GM18870 (cell line): ENCODE data around the gene LRRC42.
"Not testable (repeated sequence)": the region's sequence is repeated elsewhere in the genome, so short reads cannot be mapped to it uniquely, and the experiment has no call there.

ENCODE experiments used
- ATAC-seq: cut with Tn5 transposase; IDR thresholded peaks from one replicate; pipeline ENCODE4 v1.9.1; 2021; ENCODE audit warnings: moderate library complexity; ENCODE audit not compliant: unreplicated experiment

Gene LRRC42

DNA sequence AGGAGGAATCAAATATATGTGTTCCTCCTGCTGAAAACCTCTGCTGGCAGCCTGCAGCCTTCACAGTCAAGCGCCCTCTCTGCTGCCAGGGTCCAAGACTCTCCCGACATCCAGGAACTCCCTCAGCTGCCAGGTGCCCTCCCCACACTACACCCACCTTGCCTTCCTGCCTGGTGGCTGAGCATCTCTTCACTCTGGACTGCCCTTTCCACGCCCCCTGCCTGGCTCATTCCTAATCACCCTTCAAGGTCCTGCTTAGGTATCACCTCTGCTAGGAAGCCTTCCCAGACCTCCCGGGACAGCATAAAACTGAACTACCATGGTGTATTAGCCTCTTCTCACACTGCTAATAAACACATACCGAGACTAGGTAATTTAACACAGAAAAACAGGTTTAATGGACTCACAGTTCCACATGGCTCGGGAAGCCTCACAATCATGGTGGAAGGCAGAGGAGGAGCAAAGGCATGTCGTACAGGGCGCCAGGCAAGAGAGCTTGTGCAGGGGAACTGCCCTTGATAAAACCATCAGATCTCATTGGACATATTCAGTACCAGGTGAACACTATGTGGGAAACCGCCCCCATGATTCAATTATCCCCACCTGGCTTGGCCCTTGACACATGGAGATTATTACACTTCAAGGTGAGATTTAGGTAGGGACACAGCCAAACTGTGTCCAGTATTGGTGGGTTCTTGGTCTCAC lies 56.5 kb downstream of the LRRC42 start:
- no peak for ATAC-seq

GRCh38 chr1:54003249-54003646 lies 57.1 kb downstream of the LRRC42 start:
- ATAC-seq, result no peak

GRCh38 chr1:54003750-54004480 lies 57.8 kb downstream of the LRRC42 start:
- not testable (repeated sequence) for ATAC-seq

- no peak for ATAC-seq
Measured at GRCh38 chr1:54004481-54005049, 58.4 kb downstream of the LRRC42 start.

- ATAC-seq, result no peak
Measured at GRCh38 chr1:54006508-54006907, 60.4 kb downstream of the LRRC42 start.

- ATAC-seq, result no peak
Measured at GRCh38 chr1:54007613-54008012, 61.5 kb downstream of the LRRC42 start.

GRCh38 chr1:54008876-54009275 lies 62.7 kb downstream of the LRRC42 start:
- no peak for ATAC-seq

DNA sequence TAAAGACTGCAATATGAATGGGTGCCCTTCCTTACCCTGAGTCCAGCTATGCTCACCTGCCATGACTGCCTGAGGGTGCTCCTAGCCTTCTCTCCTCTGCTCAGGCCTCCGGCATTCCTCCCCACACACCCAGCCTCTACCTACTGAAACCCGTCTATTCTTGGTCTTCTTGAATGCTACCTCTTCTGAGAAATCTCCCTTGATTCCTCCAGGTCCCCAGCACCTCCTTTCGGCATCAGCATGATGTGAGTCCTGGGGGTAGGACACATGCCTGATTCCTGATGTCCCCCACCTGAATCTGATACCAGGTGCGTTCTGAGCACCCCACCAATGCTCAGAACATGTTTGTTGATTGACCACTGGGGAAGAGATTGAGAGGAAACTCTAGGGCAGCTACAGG lies 63.3 kb downstream of the LRRC42 start:
- no peak for ATAC-seq

- no peak for ATAC-seq
Measured at GRCh38 chr1:54010415-54011117, 64.4 kb downstream of the LRRC42 start.

DNA sequence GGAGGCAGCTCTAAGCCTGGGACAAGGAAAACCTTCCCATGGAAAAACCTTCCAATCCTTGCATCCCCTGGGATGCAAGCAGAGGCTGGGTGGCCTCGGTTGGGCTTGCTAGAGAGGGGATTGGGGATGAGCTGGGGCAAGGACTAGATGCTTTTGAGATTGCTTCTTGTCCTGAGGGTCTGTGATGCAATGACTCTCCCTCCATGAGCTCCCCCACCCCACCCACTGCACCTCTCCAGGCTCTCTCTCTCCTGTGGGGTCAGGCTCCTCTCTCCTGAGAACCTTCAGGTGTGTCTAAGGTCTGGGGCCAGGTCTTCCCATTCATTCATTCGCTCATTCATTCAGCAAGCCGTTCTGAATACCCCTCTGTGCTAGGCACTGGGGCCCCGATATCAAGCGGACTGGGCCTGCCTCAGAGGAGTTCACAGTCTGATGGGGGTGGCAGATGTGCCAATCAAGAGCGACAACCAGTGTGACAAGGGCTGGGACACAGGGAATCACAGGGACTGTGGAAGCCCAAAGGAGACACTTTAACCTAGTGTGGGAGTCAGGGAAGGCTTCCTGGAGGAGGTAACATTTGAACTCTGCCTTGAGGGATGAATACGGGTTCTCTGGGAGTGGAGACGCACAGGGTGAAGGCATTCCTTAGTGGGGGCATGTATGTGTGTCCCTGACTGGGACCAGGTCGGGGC lies 65.3 kb downstream of the LRRC42 start:
- ATAC-seq, result no peak

DNA sequence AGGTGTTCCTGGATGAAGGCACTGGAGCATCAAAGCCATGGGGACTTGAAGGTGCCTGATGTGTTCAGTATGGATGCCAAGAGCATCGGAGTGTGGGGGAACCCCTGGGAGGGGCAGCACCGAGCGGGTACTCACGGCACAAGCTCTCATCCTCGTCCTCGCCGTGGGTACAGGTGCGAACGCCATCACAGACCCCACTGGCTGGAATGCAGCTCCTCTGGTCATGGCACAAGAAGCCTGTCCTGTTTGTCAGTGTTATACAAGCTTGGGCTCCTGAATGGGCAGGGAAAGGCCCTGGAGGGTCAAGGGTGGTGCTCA lies 65.8 kb downstream of the LRRC42 start:
- no peak for ATAC-seq

DNA sequence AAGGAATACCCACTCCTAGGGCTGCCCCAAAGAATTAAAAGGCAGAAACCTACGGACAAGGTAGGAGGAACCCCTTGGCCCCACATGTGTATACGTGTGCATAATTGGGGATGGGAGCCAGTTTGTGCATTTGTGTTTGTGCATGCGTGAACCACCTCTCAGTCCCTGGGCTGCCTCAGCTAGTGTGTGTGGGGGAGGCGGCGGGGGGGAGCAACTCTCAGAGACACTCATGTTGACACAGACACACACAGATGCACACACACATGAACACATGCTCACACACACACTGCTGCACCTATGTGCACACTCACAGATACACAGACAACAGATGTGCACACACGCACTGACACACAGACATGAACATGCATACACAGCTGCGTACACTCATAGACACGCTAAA lies 66.7 kb downstream of the LRRC42 start:
- no peak for ATAC-seq

GRCh38 chr1:54013393-54014008 lies 67.4 kb downstream of the LRRC42 start:
- ATAC-seq, result no peak

GRCh38 chr1:54014009-54014629 lies 68.0 kb downstream of the LRRC42 start:
- no peak for ATAC-seq

DNA sequence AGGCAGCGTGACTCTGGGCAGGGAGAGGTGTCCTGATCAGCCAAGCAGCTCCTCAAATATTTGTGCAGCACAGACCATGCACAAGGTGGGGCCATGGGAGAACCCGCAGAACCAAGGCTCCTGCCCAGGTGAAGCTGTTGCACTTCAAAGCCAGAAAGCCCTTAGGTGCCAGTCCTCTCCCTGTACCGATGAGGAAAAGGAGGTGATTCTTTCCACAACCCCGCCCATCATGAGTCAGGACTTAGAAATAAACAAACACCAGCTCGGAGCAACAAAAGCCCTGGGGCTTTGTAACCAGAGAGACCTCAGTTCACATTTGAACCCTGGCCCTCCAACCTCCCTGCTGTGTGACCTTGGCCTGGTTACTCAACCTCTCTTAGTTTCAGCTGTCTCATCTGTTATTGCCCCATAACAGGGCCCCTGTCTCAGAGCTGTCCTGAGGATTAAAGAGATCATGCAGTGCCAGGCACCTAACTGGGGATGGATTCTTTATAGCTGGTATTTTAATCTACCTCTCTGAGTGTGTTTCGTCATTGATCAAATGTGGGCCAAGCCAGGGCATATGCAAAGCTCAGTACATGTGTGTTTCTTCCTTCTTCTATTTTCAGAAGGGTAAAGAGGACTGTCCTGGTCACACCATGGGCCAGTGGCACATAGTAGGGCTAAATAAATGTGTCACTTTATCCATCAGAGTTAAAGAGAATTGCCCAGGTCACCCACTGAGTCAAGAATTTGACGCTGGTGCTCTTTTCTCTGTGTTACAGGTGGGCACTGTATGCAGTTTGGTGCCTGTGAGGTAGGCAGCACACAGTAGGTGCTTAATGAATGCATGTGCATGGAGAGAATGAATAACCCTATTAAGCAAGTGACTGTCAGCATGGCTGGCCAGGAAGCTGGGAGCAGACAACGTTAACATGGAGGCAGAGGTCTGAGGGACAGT lies 70.5 kb downstream of the LRRC42 start:
- ATAC-seq, result no peak
